Kidney epithelial cell (primary cell): ENCODE data around the gene FIGN. TPM values are rescaled to one million over a fixed set of nuclear protein-coding genes. Genes with fewer than 3 reads are reported as not detected.

Experiments used
- DNase-seq: peaks from one replicate; pipeline ENCODE4 v3.0.0-alpha.2; 2010; ENCODE audit warnings: low read depth
- H3K27me3 ChIP-seq: 2 replicates; pipeline ENCODE4 v1.6.0; 2011; ENCODE audit warnings: low read length; ENCODE audit not compliant: control insufficient read depth, insufficient read depth
- H3K36me3 ChIP-seq: 2 replicates; pipeline ENCODE4 v1.5.1; 2011; ENCODE audit warnings: low read length; ENCODE audit not compliant: control insufficient read depth, insufficient read depth
- H3K4me3 ChIP-seq: 2 replicates; pipeline ENCODE4 v1.5.1; 2011; ENCODE audit warnings: low read depth, mild to moderate bottlenecking, control low read depth, low read length
- total RNA-seq: library from RNA; depleted of rRNA; stranded (reverse); fragments of >200 nt; gene quantifications from 2 replicates; pipeline ENCODE4 v1.2.3, GENCODE V29; 2015
- TF ChIP-seq, protein P1 (sequence below): IDR thresholded peaks from 2 replicates; pipeline ENCODE4 v1.5.1; 2011; ENCODE audit warnings: mild to moderate bottlenecking, moderate library complexity, low read length, control low read depth, inconsistent platforms; ENCODE audit not compliant: insufficient read depth, poor library complexity, severe bottlenecking

Gene FIGN
- total RNA-seq, 1 donor from 2014 or later: 1.8 TPM

DNA sequence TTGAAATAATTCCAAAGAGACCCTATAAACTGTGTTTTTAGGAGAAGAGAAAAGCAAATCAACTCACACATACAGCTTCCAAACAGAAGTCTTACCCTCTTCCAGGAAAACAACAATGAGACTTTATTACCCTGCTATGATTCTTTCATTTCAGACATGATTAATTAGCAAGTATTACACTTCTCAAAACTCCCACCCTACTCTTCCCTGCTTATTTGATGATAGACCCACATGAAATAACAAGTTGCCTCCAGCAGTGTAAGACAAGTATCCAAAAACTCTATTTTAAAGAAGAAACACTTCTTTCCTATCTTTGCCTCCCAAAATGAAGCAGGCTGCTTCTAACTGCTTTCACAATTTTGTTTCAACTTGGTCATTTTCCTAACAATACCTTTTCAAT, 4.1 kb downstream of the FIGN start:
- DNase-seq: no peak
- no peak overlapping the region for H3K4me3 ChIP-seq
- H3K36me3 ChIP-seq: no peaks in the 10 kb centered on the region
- TF ChIP-seq, protein P1, sequence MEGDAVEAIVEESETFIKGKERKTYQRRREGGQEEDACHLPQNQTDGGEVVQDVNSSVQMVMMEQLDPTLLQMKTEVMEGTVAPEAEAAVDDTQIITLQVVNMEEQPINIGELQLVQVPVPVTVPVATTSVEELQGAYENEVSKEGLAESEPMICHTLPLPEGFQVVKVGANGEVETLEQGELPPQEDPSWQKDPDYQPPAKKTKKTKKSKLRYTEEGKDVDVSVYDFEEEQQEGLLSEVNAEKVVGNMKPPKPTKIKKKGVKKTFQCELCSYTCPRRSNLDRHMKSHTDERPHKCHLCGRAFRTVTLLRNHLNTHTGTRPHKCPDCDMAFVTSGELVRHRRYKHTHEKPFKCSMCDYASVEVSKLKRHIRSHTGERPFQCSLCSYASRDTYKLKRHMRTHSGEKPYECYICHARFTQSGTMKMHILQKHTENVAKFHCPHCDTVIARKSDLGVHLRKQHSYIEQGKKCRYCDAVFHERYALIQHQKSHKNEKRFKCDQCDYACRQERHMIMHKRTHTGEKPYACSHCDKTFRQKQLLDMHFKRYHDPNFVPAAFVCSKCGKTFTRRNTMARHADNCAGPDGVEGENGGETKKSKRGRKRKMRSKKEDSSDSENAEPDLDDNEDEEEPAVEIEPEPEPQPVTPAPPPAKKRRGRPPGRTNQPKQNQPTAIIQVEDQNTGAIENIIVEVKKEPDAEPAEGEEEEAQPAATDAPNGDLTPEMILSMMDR: no peak
- no peaks in the 10 kb centered on the region for H3K27me3 ChIP-seq

DNA sequence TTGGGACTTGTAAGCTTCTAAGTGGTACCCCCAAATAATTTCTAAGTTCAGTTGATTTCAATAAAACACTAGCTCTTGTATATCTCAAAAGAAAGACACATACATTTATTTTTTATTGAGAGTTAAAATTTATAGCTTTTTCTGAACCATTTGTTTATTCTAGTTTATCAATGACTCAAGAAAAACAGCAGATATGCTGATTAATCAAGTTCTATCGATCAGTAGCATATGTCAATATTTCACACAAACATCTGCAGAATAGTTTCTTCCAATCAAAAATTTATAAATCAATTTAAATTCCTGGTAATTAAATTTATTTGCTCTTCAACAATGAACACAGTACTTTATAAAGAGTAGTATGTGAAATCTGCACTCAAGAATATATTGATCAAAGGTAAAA, 5.3 kb downstream of the FIGN start:
- Histone ChIP-seq H3K4me3 (no peak overlapping the region), H3K36me3 (no peaks in the 10 kb centered on the region), H3K27me3 (no peaks in the 10 kb centered on the region)
- TF ChIP-seq, protein P1: no peak
- no peak for DNase-seq

DNA sequence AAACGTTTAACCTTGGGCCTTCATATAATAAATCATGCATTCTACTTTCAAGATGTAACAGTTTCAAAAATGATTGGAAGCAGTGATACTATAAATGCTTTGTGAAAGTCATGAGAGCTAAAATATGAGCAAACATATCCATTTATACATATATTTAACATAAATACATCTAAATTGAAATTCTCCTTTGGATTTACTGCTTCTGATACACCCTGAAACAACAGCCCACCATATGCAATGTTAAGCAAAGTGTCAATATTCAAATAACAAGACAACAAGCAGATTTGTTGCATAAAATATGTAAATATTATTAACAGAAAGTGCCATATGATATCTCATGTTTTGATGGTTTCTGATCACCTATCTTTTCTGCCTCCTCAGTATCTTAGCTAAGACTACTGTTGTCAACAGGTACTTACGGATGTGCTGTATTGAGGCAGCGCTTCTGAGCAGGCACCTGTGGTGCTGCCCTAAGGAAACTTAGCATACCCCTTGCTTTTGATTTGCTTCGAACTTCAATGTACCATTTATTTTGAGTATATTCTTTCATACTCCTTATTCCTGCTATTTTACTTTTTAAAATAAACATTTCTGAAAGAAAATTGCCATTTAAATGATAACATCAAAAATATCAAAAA, 6.1 kb downstream of the FIGN start:
- TF ChIP-seq, protein P1: no peak
- no peak for DNase-seq
- no peaks in the 10 kb centered on the region for H3K36me3 ChIP-seq
- no peak overlapping the region for H3K4me3 ChIP-seq
- H3K27me3 ChIP-seq: no peaks in the 10 kb centered on the region

DNA sequence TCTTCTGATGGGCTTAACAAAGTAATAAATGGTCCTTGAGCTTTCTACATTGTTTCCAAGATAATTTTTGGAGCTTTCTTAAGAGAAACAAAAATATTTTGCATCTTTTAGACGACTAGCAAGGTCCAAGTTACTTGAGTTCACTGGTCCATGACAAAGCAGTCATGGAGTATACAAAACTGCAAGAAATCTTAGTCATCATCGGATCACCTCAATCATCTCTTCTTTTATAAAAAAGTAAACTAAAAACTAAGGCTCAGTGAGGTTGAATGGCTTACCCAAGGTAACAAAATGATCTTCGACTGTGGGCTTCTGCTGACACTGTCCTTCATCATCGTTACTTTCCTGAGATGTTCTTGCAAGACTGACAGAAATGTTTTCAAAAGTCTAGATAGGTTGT, 11.9 kb downstream of the FIGN start:
- no peak overlapping the region for H3K4me3 ChIP-seq

DNA sequence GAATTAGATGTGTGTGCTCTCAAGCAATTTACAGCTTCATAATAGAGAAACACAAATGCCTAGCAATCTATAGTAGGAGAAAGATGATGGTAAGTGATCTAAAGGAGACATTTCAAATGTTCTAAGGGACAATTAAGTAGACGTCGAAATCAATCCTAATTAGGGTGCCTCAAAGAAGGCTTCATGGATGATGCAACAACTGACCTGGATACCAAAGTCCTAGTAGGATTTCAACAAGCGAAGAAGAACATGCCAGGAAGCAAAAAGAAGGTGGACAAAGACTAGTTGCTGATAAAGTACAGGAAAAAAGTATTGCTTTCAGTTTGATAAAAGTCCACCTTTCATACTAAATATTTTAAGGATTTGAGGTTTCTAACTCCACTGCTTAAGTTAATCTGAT, 12.5 kb downstream of the FIGN start:
- no peak for DNase-seq
- Histone ChIP-seq H3K4me3 (no peak overlapping the region), H3K36me3 (no peaks in the 10 kb centered on the region), H3K27me3 (no peaks in the 10 kb centered on the region)
- TF ChIP-seq, protein P1: no peak

More for the DNA sequence above, 11.9 kb downstream of the FIGN start:
- Histone ChIP-seq H3K36me3 (no peaks in the 10 kb centered on the region), H3K27me3 (no peaks in the 10 kb centered on the region)
- TF ChIP-seq, protein P1: no peak
- DNase-seq: no peak

DNA sequence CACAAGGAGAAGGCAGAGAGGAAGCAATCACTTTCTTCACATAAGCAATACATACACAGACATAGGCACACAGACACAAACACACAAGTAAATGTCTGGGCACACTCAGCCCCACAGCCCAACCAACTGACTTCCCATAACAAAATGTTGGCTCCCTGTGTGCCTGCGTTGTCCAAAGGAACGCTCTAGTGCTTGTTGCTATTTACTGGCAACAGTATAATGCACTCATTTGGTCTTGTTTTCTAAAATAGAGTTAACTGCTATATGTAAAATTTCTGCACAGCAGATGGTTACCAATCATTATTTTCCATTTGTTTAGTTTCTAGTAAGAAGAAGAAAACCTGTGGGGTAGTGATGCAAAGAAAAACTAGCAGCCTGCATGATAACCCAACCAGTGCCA, 16.5 kb downstream of the FIGN start:
- TF ChIP-seq, protein P1: no peak
- H3K27me3 ChIP-seq: no peaks in the 10 kb centered on the region
- H3K4me3 ChIP-seq: no peak overlapping the region
- H3K36me3 ChIP-seq: no peaks in the 10 kb centered on the region
- DNase-seq: no peak
